HG03469 (cell line): ENCODE results near the gene GNA12.
A peak's percentile ranks its signal among the peaks of the same experiment; 100 is the strongest.
"Not testable (repeated sequence)": the region's sequence is repeated elsewhere in the genome, so short reads cannot be mapped to it uniquely, and the experiment has no call there.

ENCODE experiments used
- ATAC-seq: cut with Tn5 transposase; IDR thresholded peaks from one replicate; pipeline ENCODE4 v1.9.1; 2021; ENCODE audit warnings: mild to moderate bottlenecking, moderate library complexity, moderate number of reproducible peaks; ENCODE audit not compliant: unreplicated experiment

GNA12 gene

GRCh38 chr7:2757904-2758672 is 86.0 kb downstream of the GNA12 start:
- peak; percentile 63 for ATAC-seq

GRCh38 chr7:2757361-2757903 is 86.7 kb downstream of the GNA12 start:
- ATAC-seq: no peak

GRCh38 chr7:2755531-2755930 is 88.6 kb downstream of the GNA12 start:
- no peak for ATAC-seq

GRCh38 chr7:2754912-2755311 is 89.2 kb downstream of the GNA12 start:
- ATAC-seq: no peak

GRCh38 chr7:2754086-2754485 is 90.0 kb downstream of the GNA12 start:
- no peak for ATAC-seq

- no peak for ATAC-seq
Measured at GRCh38 chr7:2753148-2753547, 91.0 kb downstream of the GNA12 start.

GRCh38 chr7:2751086-2751485 is 93.0 kb downstream of the GNA12 start:
- ATAC-seq: no peak

GRCh38 chr7:2750004-2750407 is 94.1 kb downstream of the GNA12 start:
- no peak for ATAC-seq

- not testable (repeated sequence) for ATAC-seq
Measured at GRCh38 chr7:2748684-2749083, 95.4 kb downstream of the GNA12 start.

- ATAC-seq: not testable (repeated sequence)
Measured at GRCh38 chr7:2743523-2744185, 100.5 kb downstream of the GNA12 start.

- no peak for ATAC-seq
Measured at GRCh38 chr7:2738766-2739549, 105.2 kb downstream of the GNA12 start.

- no peak for ATAC-seq
Measured at GRCh38 chr7:2737771-2738540, 106.2 kb downstream of the GNA12 start.

GRCh38 chr7:2737005-2737743 is 106.9 kb downstream of the GNA12 start:
- ATAC-seq: not testable (repeated sequence)

- ATAC-seq: no peak
Measured at GRCh38 chr7:2736411-2736914, 107.6 kb downstream of the GNA12 start.

- no peak for ATAC-seq
Measured at GRCh38 chr7:2735744-2736143, 108.4 kb downstream of the GNA12 start.

GRCh38 chr7:2734751-2735571 is 109.1 kb downstream of the GNA12 start:
- no peak for ATAC-seq

GRCh38 chr7:2734084-2734686 is 109.9 kb downstream of the GNA12 start:
- ATAC-seq: no peak

GRCh38 chr7:2732959-2733584 is 111.0 kb downstream of the GNA12 start:
- no peak for ATAC-seq
